ENCODE measurements around the gene SCN8A.

Gene SCN8A

DNA sequence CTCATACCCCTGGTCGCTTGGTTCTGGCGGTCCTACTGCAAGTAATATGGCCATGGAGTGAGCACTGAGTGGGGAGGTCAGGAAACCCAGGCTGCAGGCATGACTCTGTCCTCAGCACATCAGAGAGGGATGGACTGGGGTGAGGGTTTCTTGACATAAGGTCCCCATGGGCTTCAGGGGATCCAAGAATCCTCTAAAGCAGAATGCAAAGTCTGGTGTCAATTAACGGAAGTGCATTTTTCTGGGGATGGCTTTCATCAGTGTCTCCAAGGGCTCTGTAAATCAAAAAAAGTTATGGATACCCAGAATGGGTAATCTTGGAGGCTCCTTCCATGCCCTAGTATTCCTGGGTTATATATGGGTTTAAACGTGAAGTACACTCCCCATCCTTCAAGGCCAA, 253.8 kb downstream of the SCN8A start:
- no peak overlapping the region for H3K27ac ChIP-seq (ENCODE audit: insufficient read depth, low read length, poor library complexity, severe bottlenecking)
- H3K9me3 ChIP-seq (ENCODE audit: control insufficient read depth, low read length), result no peaks in the 10 kb centered on the region
- DNase-seq, result no peak
- no peak overlapping the region for H3K4me3 ChIP-seq (ENCODE audit: insufficient read depth, low read depth, low read length, poor library complexity, severe bottlenecking)
- peaks cover 21% of the 10 kb centered on the region for H3K4me1 ChIP-seq (ENCODE audit: control insufficient read depth, insufficient read depth, low read length, poor library complexity, severe bottlenecking)
- no peaks in the 10 kb centered on the region for H3K36me3 ChIP-seq (ENCODE audit: control insufficient read depth, insufficient read depth, low read length)
- peaks cover 38% of the 10 kb centered on the region for H3K27me3 ChIP-seq (replicated peaks; ENCODE audit: control insufficient read depth, insufficient read depth, low read length, poor library complexity, severe bottlenecking)

DNA sequence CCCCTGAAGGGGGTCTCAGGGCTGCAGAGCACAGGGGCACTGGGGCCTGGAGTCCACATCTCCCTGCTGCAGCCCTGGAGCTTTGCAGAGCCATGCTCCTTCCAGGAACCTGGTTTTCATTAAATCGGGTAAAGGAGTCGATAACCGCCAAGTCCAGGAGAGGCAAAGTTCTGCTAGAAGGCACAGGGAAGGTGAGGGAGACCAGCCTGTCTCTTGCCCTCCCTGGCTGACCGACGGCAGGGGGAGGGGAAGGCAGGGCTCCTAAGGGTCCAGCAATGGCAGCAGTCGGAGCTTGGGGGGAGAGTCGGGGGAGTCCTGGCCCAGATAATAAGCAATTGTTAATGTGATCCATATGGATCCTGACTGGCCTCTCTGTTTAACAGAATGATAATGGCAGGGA, 254.4 kb downstream of the SCN8A start:
- Histone ChIP-seq H3K36me3 (ENCODE audit: control insufficient read depth, insufficient read depth, low read length) (no peaks in the 10 kb centered on the region), H3K4me3 (ENCODE audit: insufficient read depth, low read depth, low read length, poor library complexity, severe bottlenecking) (no peak overlapping the region), H3K27me3 (replicated peaks; ENCODE audit: control insufficient read depth, insufficient read depth, low read length, poor library complexity, severe bottlenecking) (peaks cover 38% of the 10 kb centered on the region), H3K4me1 (ENCODE audit: control insufficient read depth, insufficient read depth, low read length, poor library complexity, severe bottlenecking) (peaks cover 21% of the 10 kb centered on the region), H3K27ac (ENCODE audit: insufficient read depth, low read length, poor library complexity, severe bottlenecking) (no peak overlapping the region), H3K9me3 (ENCODE audit: control insufficient read depth, low read length) (no peaks in the 10 kb centered on the region)
- no peak for DNase-seq

DNA sequence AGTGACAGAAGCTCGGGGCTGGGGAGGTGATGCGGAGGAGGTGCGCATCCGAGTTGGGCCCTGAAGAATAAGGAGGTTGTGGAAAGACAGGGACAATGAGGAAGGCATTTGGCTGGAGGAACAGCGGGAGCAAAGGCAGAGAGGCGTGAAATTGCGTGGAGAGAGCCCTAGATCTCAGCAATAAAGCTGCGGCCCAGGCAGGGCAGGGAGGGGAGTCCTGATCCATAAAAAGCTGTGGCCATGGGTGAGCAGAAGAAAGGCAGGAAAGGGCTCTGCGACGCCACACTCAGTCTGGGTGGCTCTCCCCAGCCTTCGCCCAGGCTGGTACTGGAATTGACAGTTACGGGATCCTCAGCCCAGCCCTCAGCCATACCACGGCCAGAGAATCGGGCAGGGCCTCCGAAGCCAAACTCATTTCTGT, 255.2 kb downstream of the SCN8A start:
- DNase-seq, result no peak
- H3K4me3 ChIP-seq (ENCODE audit: insufficient read depth, low read depth, low read length, poor library complexity, severe bottlenecking), result peak overlapping the region; percentile 53
- H3K36me3 ChIP-seq (ENCODE audit: control insufficient read depth, insufficient read depth, low read length), result no peaks in the 10 kb centered on the region
- peaks cover 38% of the 10 kb centered on the region for H3K27me3 ChIP-seq (replicated peaks; ENCODE audit: control insufficient read depth, insufficient read depth, low read length, poor library complexity, severe bottlenecking)
- H3K4me1 ChIP-seq (ENCODE audit: control insufficient read depth, insufficient read depth, low read length, poor library complexity, severe bottlenecking), result peaks cover 23% of the 10 kb centered on the region
- no peak overlapping the region for H3K27ac ChIP-seq (ENCODE audit: insufficient read depth, low read length, poor library complexity, severe bottlenecking)
- no peaks in the 10 kb centered on the region for H3K9me3 ChIP-seq (ENCODE audit: control insufficient read depth, low read length)

DNA sequence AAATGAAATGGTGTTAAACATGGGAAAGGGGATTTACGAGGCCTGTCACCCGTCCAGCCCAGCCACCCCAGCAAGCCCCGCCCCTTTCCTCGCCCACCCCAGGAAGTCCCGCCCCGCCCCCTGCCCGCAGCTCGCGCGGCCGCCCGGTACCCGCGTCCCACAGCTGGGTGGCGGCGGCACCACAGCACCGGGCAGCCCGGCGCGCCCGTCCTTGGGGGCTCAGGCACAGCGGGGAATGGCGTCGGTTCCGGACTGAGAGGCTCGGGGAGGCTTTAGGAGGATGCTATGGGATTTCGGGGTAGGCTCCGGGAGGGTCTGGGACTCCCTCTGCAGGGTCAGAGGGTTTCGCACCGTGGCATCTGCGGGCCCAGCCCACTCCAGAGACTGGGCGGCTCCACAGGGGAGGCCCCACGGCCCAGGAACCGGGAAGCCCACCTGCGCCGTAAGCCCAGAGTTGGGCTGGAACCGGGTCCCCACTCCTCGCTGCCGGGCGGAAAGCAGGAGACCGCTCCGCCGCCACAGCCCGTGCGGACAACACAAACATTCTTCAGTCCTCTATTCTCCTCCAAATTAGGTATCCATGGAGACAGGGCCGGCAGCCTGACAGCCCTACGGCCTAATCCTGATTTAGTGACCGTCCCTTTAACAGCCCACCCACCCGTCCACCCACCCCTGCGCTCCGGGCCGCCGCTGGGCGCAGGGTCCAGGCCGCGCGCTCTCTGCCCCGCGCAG, 256.0 kb downstream of the SCN8A start:
- Histone ChIP-seq H3K27ac (ENCODE audit: insufficient read depth, low read length, poor library complexity, severe bottlenecking) (no peak overlapping the region), H3K4me1 (ENCODE audit: control insufficient read depth, insufficient read depth, low read length, poor library complexity, severe bottlenecking) (peaks cover 28% of the 10 kb centered on the region), H3K4me3 (ENCODE audit: insufficient read depth, low read depth, low read length, poor library complexity, severe bottlenecking) (peak overlapping the region; percentile 53), H3K9me3 (ENCODE audit: control insufficient read depth, low read length) (no peaks in the 10 kb centered on the region), H3K36me3 (ENCODE audit: control insufficient read depth, insufficient read depth, low read length) (no peaks in the 10 kb centered on the region), H3K27me3 (replicated peaks; ENCODE audit: control insufficient read depth, insufficient read depth, low read length, poor library complexity, severe bottlenecking) (peaks cover 38% of the 10 kb centered on the region)
- peak in 1 of 3 donors; percentile 12 for DNase-seq

DNA sequence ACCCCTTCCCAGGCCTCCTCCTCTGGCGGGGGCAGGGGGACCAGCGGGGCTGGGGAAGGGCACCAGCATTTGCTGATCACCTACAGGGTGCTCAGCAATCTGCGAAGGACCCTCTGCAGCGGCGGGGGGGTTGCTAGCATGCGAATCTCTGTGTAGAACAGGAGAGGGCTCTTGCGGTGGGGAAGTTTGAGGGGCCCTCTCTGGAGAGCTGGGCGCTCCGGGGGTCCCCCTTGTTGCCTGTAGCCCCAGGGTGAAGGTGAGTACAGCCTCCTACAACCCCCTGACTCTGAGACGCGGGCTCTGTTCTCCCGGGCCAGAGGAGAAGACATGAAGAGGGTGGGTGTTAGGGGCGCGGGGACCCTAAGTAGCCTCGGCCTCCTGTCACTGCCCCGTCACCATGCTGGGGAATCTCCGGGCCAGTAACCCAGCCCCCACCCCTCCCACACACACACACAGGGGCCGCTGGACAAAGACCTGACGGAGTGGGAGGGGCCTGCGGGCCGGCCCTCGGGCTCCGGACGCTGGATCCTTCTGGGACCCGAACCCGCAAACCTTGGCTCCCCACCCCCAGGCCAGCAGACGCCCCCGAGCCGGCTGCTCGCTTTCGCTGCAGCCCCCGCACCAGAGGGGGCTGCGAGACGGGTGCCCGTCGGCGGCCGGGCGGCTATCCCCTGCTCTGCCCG, 256.8 kb downstream of the SCN8A start:
- Histone ChIP-seq H3K9me3 (ENCODE audit: control insufficient read depth, low read length) (no peaks in the 10 kb centered on the region), H3K4me1 (ENCODE audit: control insufficient read depth, insufficient read depth, low read length, poor library complexity, severe bottlenecking) (peaks cover 28% of the 10 kb centered on the region), H3K4me3 (ENCODE audit: insufficient read depth, low read depth, low read length, poor library complexity, severe bottlenecking) (peak overlapping the region; percentile 53), H3K27ac (ENCODE audit: insufficient read depth, low read length, poor library complexity, severe bottlenecking) (no peak overlapping the region), H3K36me3 (ENCODE audit: control insufficient read depth, insufficient read depth, low read length) (no peaks in the 10 kb centered on the region), H3K27me3 (replicated peaks; ENCODE audit: control insufficient read depth, insufficient read depth, low read length, poor library complexity, severe bottlenecking) (peaks cover 38% of the 10 kb centered on the region)
- no peak for DNase-seq

DNA sequence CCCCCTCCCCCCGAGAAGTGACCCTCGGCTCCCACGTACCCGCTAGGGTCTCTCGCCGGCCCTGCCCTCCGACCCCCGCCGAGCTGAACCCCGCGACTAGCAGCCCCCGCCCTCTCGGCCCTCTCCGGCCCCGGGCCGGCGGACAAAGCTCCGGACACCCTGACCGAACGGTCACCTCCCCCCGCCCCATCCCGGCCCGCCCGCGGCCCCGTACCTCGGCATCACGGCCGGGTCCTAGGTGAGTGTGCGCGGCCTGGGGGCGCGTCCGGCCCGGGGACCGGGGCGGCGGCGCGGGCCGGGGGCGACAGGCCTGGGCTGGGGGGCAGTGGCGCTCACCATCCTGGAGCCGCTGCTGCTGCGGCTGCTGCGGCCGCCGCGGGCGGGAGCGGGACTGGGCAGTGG, 257.3 kb downstream of the SCN8A start, which contains the start of gene FIGNL2:
TSS of gene FIGNL2 (minus strand) at position 393 of the 402 bp plus-strand sequence. CDS start 26,305 bp downstream, outside the sequence.
- Histone ChIP-seq H3K27me3 (replicated peaks; ENCODE audit: control insufficient read depth, insufficient read depth, low read length, poor library complexity, severe bottlenecking) (peaks cover 38% of the 10 kb centered on the region), H3K36me3 (ENCODE audit: control insufficient read depth, insufficient read depth, low read length) (no peaks in the 10 kb centered on the region), H3K4me1 (ENCODE audit: control insufficient read depth, insufficient read depth, low read length, poor library complexity, severe bottlenecking) (peaks cover 28% of the 10 kb centered on the region), H3K4me3 (ENCODE audit: insufficient read depth, low read depth, low read length, poor library complexity, severe bottlenecking) (peak within 1 kb of the TSS; percentile 53), H3K27ac (ENCODE audit: insufficient read depth, low read length, poor library complexity, severe bottlenecking) (no peak within 1 kb of the TSS), H3K9me3 (ENCODE audit: control insufficient read depth, low read length) (no peaks in the 10 kb centered on the region)
- no peak for DNase-seq

DNA sequence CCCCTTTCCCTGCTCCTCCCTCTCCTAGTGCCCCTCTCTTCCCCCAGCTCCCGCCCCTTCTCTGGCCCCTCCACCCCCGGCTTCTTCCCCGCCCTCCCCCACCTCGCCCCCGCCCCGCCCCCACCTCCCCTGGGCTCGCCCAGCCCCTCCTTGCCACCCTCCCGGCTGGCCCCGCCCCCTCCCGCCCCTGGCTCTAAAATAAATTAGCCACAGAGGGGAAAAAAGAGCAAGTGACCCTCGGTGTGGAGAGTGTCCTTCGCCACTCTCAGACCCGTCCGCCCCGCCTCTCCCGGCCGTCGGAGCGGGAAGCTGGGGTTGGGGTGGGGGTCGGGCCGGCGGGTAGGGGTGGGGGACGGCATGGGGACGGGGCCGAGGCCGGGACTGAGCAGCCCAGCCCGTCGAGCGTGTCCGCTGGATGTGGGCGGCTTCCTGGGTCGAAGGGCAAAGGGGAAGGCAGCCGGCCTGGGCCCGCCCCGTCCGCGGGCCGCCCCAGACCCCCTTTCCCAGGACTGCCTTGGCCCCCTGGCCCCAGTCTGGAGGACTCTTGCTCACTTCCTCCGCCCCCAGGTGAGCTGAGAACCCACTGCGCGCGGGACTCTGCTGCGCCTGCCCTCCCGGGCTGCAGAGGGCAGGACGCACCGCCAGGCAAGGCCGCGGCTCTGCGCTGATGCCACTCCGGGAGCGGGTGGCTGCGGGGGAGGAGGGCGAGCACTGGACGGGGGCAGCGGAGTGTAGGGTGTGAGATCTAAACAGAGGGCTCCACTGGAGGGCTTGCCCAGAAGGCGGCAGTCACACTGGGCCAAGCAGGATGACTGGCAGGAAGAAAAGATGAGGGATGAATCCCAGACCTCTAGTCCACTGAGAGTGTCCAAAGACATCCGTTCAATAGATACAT, 258.1 kb downstream of the SCN8A start:
- Histone ChIP-seq H3K27me3 (replicated peaks; ENCODE audit: control insufficient read depth, insufficient read depth, low read length, poor library complexity, severe bottlenecking) (peaks cover 31% of the 10 kb centered on the region), H3K4me1 (ENCODE audit: control insufficient read depth, insufficient read depth, low read length, poor library complexity, severe bottlenecking) (peaks cover 28% of the 10 kb centered on the region), H3K27ac (ENCODE audit: insufficient read depth, low read length, poor library complexity, severe bottlenecking) (no peak overlapping the region), H3K9me3 (ENCODE audit: control insufficient read depth, low read length) (no peaks in the 10 kb centered on the region), H3K36me3 (ENCODE audit: control insufficient read depth, insufficient read depth, low read length) (no peaks in the 10 kb centered on the region), H3K4me3 (ENCODE audit: insufficient read depth, low read depth, low read length, poor library complexity, severe bottlenecking) (no peak overlapping the region)
- DNase-seq, result no peak

DNA sequence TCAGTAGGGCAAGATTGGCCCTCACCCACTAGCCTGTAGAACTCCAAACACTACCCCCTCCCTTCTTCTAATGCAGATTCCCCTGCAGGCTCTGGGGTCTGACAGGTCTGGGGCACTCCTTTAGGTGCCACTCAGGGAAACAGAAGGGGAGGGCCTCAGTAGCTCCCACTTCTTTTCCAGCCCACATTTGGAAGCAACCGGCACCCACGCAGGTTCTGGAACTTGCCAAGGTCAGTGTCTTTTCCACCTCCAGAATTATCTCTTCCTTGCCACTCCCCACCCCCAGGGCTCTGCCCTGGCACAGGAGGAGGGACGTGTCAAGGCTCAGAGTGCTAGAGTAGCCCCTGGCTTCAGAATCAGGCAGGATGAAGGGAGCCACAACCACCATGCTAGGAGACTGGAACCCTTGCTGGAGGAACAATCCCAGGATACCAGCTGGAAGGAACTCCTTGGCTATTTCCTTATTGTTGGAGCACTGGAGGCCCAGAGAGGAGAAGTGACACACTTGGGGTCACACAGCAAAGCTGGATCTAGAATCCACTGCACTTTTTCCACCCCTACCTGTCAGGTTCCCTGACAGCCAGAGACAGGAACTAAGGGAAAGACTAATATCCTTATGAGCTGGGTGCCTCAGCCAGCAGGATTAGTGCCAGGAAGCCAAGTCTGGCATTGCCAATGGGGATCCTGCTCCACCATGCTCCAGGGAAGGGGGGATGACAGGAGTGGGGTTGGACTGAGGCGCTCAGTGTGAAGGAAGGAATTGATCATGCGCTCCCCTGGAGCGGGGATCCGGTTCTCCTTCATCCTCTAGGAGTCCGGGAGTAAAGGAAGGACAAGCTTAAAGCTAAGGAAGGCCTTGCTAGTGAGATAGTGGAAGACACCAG, 259.3 kb downstream of the SCN8A start:
- H3K27ac ChIP-seq (ENCODE audit: insufficient read depth, low read length, poor library complexity, severe bottlenecking), result no peak overlapping the region
- H3K4me3 ChIP-seq (ENCODE audit: insufficient read depth, low read depth, low read length, poor library complexity, severe bottlenecking), result no peak overlapping the region
- H3K27me3 ChIP-seq (replicated peaks; ENCODE audit: control insufficient read depth, insufficient read depth, low read length, poor library complexity, severe bottlenecking), result peaks cover 22% of the 10 kb centered on the region
- DNase-seq, result no peak
- H3K4me1 ChIP-seq (ENCODE audit: control insufficient read depth, insufficient read depth, low read length, poor library complexity, severe bottlenecking), result peaks cover 28% of the 10 kb centered on the region
- H3K9me3 ChIP-seq (ENCODE audit: control insufficient read depth, low read length), result no peaks in the 10 kb centered on the region
- H3K36me3 ChIP-seq (ENCODE audit: control insufficient read depth, insufficient read depth, low read length), result no peaks in the 10 kb centered on the region

DNA sequence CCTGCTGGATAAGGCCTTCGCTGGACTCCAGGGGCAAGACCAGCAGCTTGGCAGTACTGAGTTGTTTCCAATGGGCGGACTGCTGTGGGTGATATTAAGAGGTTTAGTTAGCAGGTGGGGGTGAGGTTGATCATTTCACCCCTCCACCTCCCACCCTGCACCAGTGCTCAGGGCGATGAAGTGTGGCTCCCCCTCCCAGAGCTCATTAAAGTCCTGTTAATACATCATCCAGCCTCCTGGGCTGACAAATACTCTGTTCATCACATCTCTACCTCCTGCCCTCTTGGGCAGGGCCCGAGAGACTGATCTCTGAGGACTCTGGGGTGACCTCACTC, 259.9 kb downstream of the SCN8A start:
- Histone ChIP-seq H3K36me3 (ENCODE audit: control insufficient read depth, insufficient read depth, low read length) (no peaks in the 10 kb centered on the region), H3K27me3 (replicated peaks; ENCODE audit: control insufficient read depth, insufficient read depth, low read length, poor library complexity, severe bottlenecking) (peaks cover 16% of the 10 kb centered on the region), H3K4me3 (ENCODE audit: insufficient read depth, low read depth, low read length, poor library complexity, severe bottlenecking) (no peak overlapping the region), H3K4me1 (ENCODE audit: control insufficient read depth, insufficient read depth, low read length, poor library complexity, severe bottlenecking) (peaks cover 28% of the 10 kb centered on the region), H3K27ac (ENCODE audit: insufficient read depth, low read length, poor library complexity, severe bottlenecking) (no peak overlapping the region), H3K9me3 (ENCODE audit: control insufficient read depth, low read length) (no peaks in the 10 kb centered on the region)
- no peak for DNase-seq
